Smooth muscle cell (in vitro differentiated cells): ENCODE data around the gene RBP5. TPM values are rescaled to one million over a fixed set of nuclear protein-coding genes. Genes with fewer than 3 reads are reported as not detected.

Experiments
- DNase-seq: peaks from one replicate; lab custom pipeline; 2025; ENCODE audit not compliant: unreplicated experiment; lab: John Stamatoyannopoulos, UW
- H2AFZ ChIP-seq: fragments of 200-600 bp; sonication (generic); 2 replicates; pipeline ENCODE4 v1.6.0; 2016; ENCODE audit warnings: antibody characterized with exemption, low read depth, mild to moderate bottlenecking
- H3F3A ChIP-seq: fragments of 200-600 bp; sonication (generic); 2 replicates; pipeline ENCODE4 v1.6.0; 2017; ENCODE audit warnings: antibody characterized with exemption, low read depth
- H3K27ac ChIP-seq: fragments of 200-600 bp; sonication (generic); 2 replicates; pipeline ENCODE4 v1.5.1; 2016; ENCODE audit warnings: low read depth, mild to moderate bottlenecking
- H3K27me3 ChIP-seq: fragments of 200-600 bp; sonication (generic); 2 replicates; pipeline ENCODE4 v1.6.1; 2016; ENCODE audit warnings: low read depth, mild to moderate bottlenecking
- H3K36me3 ChIP-seq: fragments of 200-600 bp; sonication (generic); 2 replicates; pipeline ENCODE4 v1.5.1; 2016; ENCODE audit warnings: low read depth
- H3K4me1 ChIP-seq: fragments of 200-600 bp; sonication (generic); 2 replicates; pipeline ENCODE4 v1.5.1; 2016; ENCODE audit warnings: low read depth
- H3K4me2 ChIP-seq: fragments of 200-600 bp; sonication (generic); 2 replicates; pipeline ENCODE4 v1.6.0; 2016; ENCODE audit warnings: mild to moderate bottlenecking
- H3K4me3 ChIP-seq: fragments of 200-600 bp; sonication (generic); 2 replicates; pipeline ENCODE4 v1.5.1; 2016; ENCODE audit warnings: mild to moderate bottlenecking
- H3K79me2 ChIP-seq: fragments of 200-600 bp; sonication (generic); 2 replicates; pipeline ENCODE4 v1.6.0; 2016; ENCODE audit warnings: low read depth, mild to moderate bottlenecking
- H3K9ac ChIP-seq: fragments of 200-600 bp; sonication (generic); 2 replicates; pipeline ENCODE4 v1.6.0; 2016; ENCODE audit warnings: low read depth
- H3K9me3 ChIP-seq: fragments of 200-600 bp; sonication (generic); replicated peaks from 2 replicates; pipeline ENCODE4 v1.5.1; 2016; ENCODE audit warnings: low read depth
- H4K20me1 ChIP-seq: fragments of 200-600 bp; sonication (generic); 2 replicates; pipeline ENCODE4 v1.6.0; 2016; ENCODE audit warnings: low read depth
- WGBS: methylation state at CpG from one replicate; pipeline ENCODE4 v1.1.7; 2016; ENCODE audit warnings: low lambda C conversion rate; 5-methylcytosine and 5-hydroxymethylcytosine counted together
- polyA plus RNA-seq: library from polyadenylated mRNA; unstranded; fragments of >200 nt; fragmentation: Nextera tagmentation; extraction: Ambion mirVana; gene quantifications from 2 replicates; pipeline ENCODE4 v1.2.1, GENCODE V29; 2016
- total RNA-seq: library from RNA; depleted of rRNA; stranded (reverse); fragments of >200 nt; gene quantifications from 2 replicates; pipeline ENCODE4 v1.2.3, GENCODE V29; 2014
- TF ChIP-seq, protein P1 (sequence below): fragments of 200-600 bp; sonication (generic); IDR thresholded peaks from 2 replicates; pipeline ENCODE4 v1.5.1; 2017; ENCODE audit warnings: borderline replicate concordance, mild to moderate bottlenecking, antibody characterized with exemption; ENCODE audit not compliant: insufficient read depth, poor library complexity, severe bottlenecking

The RBP5 gene
- total and polyA plus RNA-seq, 2 experiments from 2014 or later = 0.21 TPM; not detected in 1

- H3K27ac ChIP-seq = no peak overlapping the region
- H3K9ac ChIP-seq = no peak overlapping the region
- no peak overlapping the region for H2AFZ ChIP-seq
- TF ChIP-seq, protein P1, sequence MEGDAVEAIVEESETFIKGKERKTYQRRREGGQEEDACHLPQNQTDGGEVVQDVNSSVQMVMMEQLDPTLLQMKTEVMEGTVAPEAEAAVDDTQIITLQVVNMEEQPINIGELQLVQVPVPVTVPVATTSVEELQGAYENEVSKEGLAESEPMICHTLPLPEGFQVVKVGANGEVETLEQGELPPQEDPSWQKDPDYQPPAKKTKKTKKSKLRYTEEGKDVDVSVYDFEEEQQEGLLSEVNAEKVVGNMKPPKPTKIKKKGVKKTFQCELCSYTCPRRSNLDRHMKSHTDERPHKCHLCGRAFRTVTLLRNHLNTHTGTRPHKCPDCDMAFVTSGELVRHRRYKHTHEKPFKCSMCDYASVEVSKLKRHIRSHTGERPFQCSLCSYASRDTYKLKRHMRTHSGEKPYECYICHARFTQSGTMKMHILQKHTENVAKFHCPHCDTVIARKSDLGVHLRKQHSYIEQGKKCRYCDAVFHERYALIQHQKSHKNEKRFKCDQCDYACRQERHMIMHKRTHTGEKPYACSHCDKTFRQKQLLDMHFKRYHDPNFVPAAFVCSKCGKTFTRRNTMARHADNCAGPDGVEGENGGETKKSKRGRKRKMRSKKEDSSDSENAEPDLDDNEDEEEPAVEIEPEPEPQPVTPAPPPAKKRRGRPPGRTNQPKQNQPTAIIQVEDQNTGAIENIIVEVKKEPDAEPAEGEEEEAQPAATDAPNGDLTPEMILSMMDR = no peak
- peaks cover 3% of the 10 kb centered on the region for H3K27me3 ChIP-seq
- H3K9me3 ChIP-seq = no peaks in the 10 kb centered on the region
- no peaks in the 10 kb centered on the region for H4K20me1 ChIP-seq
- H3K4me1 ChIP-seq = no peaks in the 10 kb centered on the region
- no peak overlapping the region for H3K4me2 ChIP-seq
- WGBS = 94% methylated on average over 7 of the region's 7 CpGs
- H3K36me3 ChIP-seq = no peaks in the 10 kb centered on the region
- no peak for DNase-seq
- H3K79me2 ChIP-seq = no peaks in the 10 kb centered on the region
- H3F3A ChIP-seq = no peaks in the 10 kb centered on the region
- H3K4me3 ChIP-seq = no peak overlapping the region
Measured at GRCh38 chr12:7122811-7123769, 5.6 kb downstream of the RBP5 start.

- Histone ChIP-seq H2AFZ (no peak overlapping the region), H3K36me3 (no peaks in the 10 kb centered on the region), H3K27ac (no peak overlapping the region), H3K27me3 (no peaks in the 10 kb centered on the region), H3K9ac (no peak overlapping the region), H3F3A (no peaks in the 10 kb centered on the region), H3K4me3 (no peak overlapping the region), H3K4me2 (no peak overlapping the region), H4K20me1 (no peaks in the 10 kb centered on the region), H3K9me3 (no peaks in the 10 kb centered on the region), H3K4me1 (no peaks in the 10 kb centered on the region), H3K79me2 (no peaks in the 10 kb centered on the region)
- WGBS = 94% methylated on average over 5 of the region's 5 CpGs
- DNase-seq = no peak
- TF ChIP-seq, protein P1 = no peak
Measured at GRCh38 chr12:7121324-7121723, 7.4 kb downstream of the RBP5 start.

GRCh38 chr12:7120166-7120565, 8.5 kb downstream of the RBP5 start:
- Histone ChIP-seq H3K4me3 (no peak overlapping the region), H3F3A (no peaks in the 10 kb centered on the region), H3K4me2 (no peak overlapping the region), H2AFZ (no peak overlapping the region), H3K36me3 (no peaks in the 10 kb centered on the region), H3K27me3 (no peaks in the 10 kb centered on the region), H3K79me2 (no peaks in the 10 kb centered on the region), H3K9ac (no peak overlapping the region), H3K27ac (no peak overlapping the region), H4K20me1 (no peaks in the 10 kb centered on the region), H3K4me1 (no peaks in the 10 kb centered on the region), H3K9me3 (no peaks in the 10 kb centered on the region)
- DNase-seq = no peak
- WGBS = 85% methylated on average over 5 of the region's 5 CpGs
- TF ChIP-seq, protein P1 = no peak
